Stomach (tissue), 9 donors: ENCODE results near the gene MAP4K5. TPM values are rescaled to one million over a fixed set of nuclear protein-coding genes. Genes with fewer than 3 reads are reported as not detected.

Source experiments
- DNase-seq, 2 donors: peaks; one replicate each; pipeline versions ENCODE4 v3.0.0 to v3.0.0-alpha.2; 2013 to 2019
- H3K27ac ChIP-seq, 5 donors: fragments of 200-600 bp in 4 of 5; sonication (generic) in 4 of 5; one replicate each; pipeline ENCODE4 v1.5.1; 2013 to 2019; ENCODE audit warnings: mild to moderate bottlenecking in 1 of 5, moderate library complexity in 1 of 5
- H3K27me3 ChIP-seq, 3 donors: fragments of 200-600 bp; sonication (generic); one replicate each; pipeline ENCODE4 v1.5.1; 2017 to 2019; ENCODE audit warnings: mixed run types in 1 of 3
- H3K36me3 ChIP-seq, 4 donors: fragments of 200-600 bp; sonication (generic); 1 replicate in 3 of 4; 2 replicates in 1 of 4; pipeline ENCODE4 v1.5.1; 2016 to 2019
- H3K4me1 ChIP-seq, 4 donors: fragments of 200-600 bp; sonication (generic); one replicate each; pipeline ENCODE4 v1.5.1; 2016 to 2019
- H3K4me3 ChIP-seq, 4 donors: fragments of 200-600 bp; sonication (generic) in 3 of 4; one replicate each; pipeline ENCODE4 v1.5.1; 2016 to 2019; ENCODE audit warnings: mild to moderate bottlenecking in 1 of 4
- H3K9me3 ChIP-seq, 4 donors: fragments of 200-600 bp; sonication (generic); one replicate each; pipeline ENCODE4 v1.5.1; 2016 to 2019
- CTCF ChIP-seq, 7 experiments: fragments of 450-650 bp in 4 of 7; fragments of 200-600 bp in 3 of 7; sonication (generic) in 3 of 7; IDR thresholded peaks; one replicate each; pipeline ENCODE4 v1.5.1; 2016 to 2019; ENCODE audit warnings: antibody characterized with exemption in 7 of 7, control low read depth in 2 of 7, mild to moderate bottlenecking in 1 of 7
- EP300 ChIP-seq: sonication (generic); formaldehyde crosslinking; IDR thresholded peaks from one replicate; pipeline ENCODE4 v1.6.1; 2017; ENCODE audit warnings: antibody characterized with exemption
- POLR2A ChIP-seq, 4 donors: fragments of 450-650 bp; IDR thresholded peaks; one replicate each; pipeline ENCODE4 v1.6.1; 2016; ENCODE audit warnings: antibody characterized with exemption in 4 of 4, control low read depth in 2 of 4, mild to moderate bottlenecking in 1 of 4, moderate library complexity in 1 of 4
- POLR2AphosphoS5 ChIP-seq, 3 donors: sonication (generic); formaldehyde crosslinking; IDR thresholded peaks; one replicate each; pipeline ENCODE4 v1.6.1; 2016; ENCODE audit warnings: antibody characterized with exemption in 3 of 3
- WGBS, 5 donors: extraction: QIAGEN DNeasy Blood & Tissue Kit in 3 of 5; methylation state at CpG; one replicate each; pipeline versions ENCODE4 v1.1.5 to v1.1.7; 2013 to 2018; 5-methylcytosine and 5-hydroxymethylcytosine counted together
- intact Hi-C: fragments of 100-400 bp; cut with DNase I; formaldehyde crosslinking; loops from one replicate; pipeline ENCODE4 v1.15.1; 2023; ENCODE audit warnings: low total_unique reads
- polyA plus RNA-seq, 3 donors: library from polyadenylated mRNA; stranded (reverse); fragments of 200-250 nt; gene quantifications; one replicate each; pipeline ENCODE4 v1.2.3, GENCODE V29; 2013
- total RNA-seq, 5 donors: library from RNA; depleted of rRNA; stranded (reverse); fragments of >200 nt; gene quantifications; one replicate each; pipeline versions ENCODE4 v1.1.0 to v1.2.3, GENCODE V29; 2014 to 2016
- donor health status: healthy with polysubstance abuse.
- donor health status: Bipolar disorder and iron deficiency.
- donor health status: healthy.

Gene MAP4K5
- total and polyA plus RNA-seq, 8 donors: 6.4 to 297 (median 77.3) TPM

GRCh38 chr14:50402965-50403364, 129.4 kb downstream of the MAP4K5 start:
- DNase-seq: no peak
- peaks cover 0 to 16% (median 7%) of the 10 kb centered on the region in 4 donors for H3K4me1 ChIP-seq
- no peak for TF ChIP-seq POLR2A (IDR thresholded peaks at IDR 0.05)
- H3K27me3 ChIP-seq: no peaks in the 10 kb centered on the region
- no peaks in the 10 kb centered on the region for H3K36me3 ChIP-seq
- H3K4me3 ChIP-seq: no peak overlapping the region
- no peak overlapping the region for H3K27ac ChIP-seq
- intact Hi-C loops: no loop called here
- 50 to 71% (median 64%) methylated on average over 1 of the region's 1 CpG for WGBS, 5 donors
- H3K9me3 ChIP-seq: no peaks in the 10 kb centered on the region

GRCh38 chr14:50400461-50400860, 131.9 kb downstream of the MAP4K5 start:
- Histone ChIP-seq H3K36me3 (no peaks in the 10 kb centered on the region), H3K27me3 (no peaks in the 10 kb centered on the region), H3K4me3 (no peak overlapping the region), H3K4me1 (peaks cover 6 to 30% (median 19%) of the 10 kb centered on the region in 4 donors), H3K27ac (no peak overlapping the region), H3K9me3 (no peaks in the 10 kb centered on the region)
- DNase-seq: no peak
- WGBS, 5 donors: 95 to 99% (median 98%) methylated on average over 2 of the region's 2 CpGs
- intact Hi-C loops: no loop called here
- TF ChIP-seq POLR2A (IDR thresholded peaks at IDR 0.05): no peak
- no peak for TF ChIP-seq EP300
- no peak for TF ChIP-seq POLR2AphosphoS5 (IDR thresholded peaks at IDR 0.05)
- TF ChIP-seq CTCF (IDR thresholded peaks at IDR 0.05): no peak

GRCh38 chr14:50399251-50400032, 132.9 kb downstream of the MAP4K5 start:
- Histone ChIP-seq H3K27me3 (no peaks in the 10 kb centered on the region), H3K36me3 (no peaks in the 10 kb centered on the region), H3K4me3 (no peak overlapping the region), H3K27ac (no peak overlapping the region), H3K9me3 (no peaks in the 10 kb centered on the region), H3K4me1 (peaks cover 6 to 36% (median 23%) of the 10 kb centered on the region in 4 donors)
- WGBS, 5 donors: 59 to 69% (median 62%) methylated on average over 6 of the region's 6 CpGs
- no peak for TF ChIP-seq POLR2AphosphoS5 (IDR thresholded peaks at IDR 0.05)
- no peak for TF ChIP-seq CTCF (IDR thresholded peaks at IDR 0.05)
- TF ChIP-seq POLR2A (IDR thresholded peaks at IDR 0.05): no peak
- TF ChIP-seq EP300: no peak
- peak in 1 of 2 donors; percentile 49 for DNase-seq
- intact Hi-C loops: no loop called here

- 60 to 82% (median 74%) methylated on average over 2 of the region's 2 CpGs for WGBS, 5 donors
These were observed 134.2 kb downstream of the MAP4K5 start for GRCh38 chr14:50398189-50398580.

More at GRCh38 chr14:50398189-50398580, 134.2 kb downstream of the MAP4K5 start:
- Histone ChIP-seq H3K9me3 (no peaks in the 10 kb centered on the region), H3K4me1 (peaks cover 6 to 36% (median 23%) of the 10 kb centered on the region in 4 donors), H3K27me3 (no peaks in the 10 kb centered on the region), H3K27ac (peak overlapping the region in 1 of 5 donors; percentile 85), H3K36me3 (no peaks in the 10 kb centered on the region), H3K4me3 (no peak overlapping the region)
- intact Hi-C loops: no loop called here
- DNase-seq: no peak
- no peak for TF ChIP-seq POLR2AphosphoS5 (IDR thresholded peaks at IDR 0.05)
- TF ChIP-seq POLR2A (IDR thresholded peaks at IDR 0.05): no peak
- TF ChIP-seq EP300: no peak
- no peak for TF ChIP-seq CTCF (IDR thresholded peaks at IDR 0.05)
